Ramos (cell line): ENCODE data around the gene JUP.
"Not testable (repeated sequence)": the region's sequence is repeated elsewhere in the genome, so short reads cannot be mapped to it uniquely, and the experiment has no call there.

ENCODE experiments used
- in situ Hi-C: fragments of 300-500 bp; cut with MboI; formaldehyde crosslinking; loops from one replicate; pipeline ENCODE4 v1.14.3; 2022; ENCODE audit warnings: low sequenced_read_pairs; ENCODE audit not compliant: unreplicated experiment

JUP gene

GRCh38 chr17:41786227-41787020 lies at the start of gene JUP:
Gene JUP (minus strand): TSS chr17:41786711. CDS start chr17:41771854, 14,857 bp downstream.
- in situ Hi-C loops, result no loop called here

DNA sequence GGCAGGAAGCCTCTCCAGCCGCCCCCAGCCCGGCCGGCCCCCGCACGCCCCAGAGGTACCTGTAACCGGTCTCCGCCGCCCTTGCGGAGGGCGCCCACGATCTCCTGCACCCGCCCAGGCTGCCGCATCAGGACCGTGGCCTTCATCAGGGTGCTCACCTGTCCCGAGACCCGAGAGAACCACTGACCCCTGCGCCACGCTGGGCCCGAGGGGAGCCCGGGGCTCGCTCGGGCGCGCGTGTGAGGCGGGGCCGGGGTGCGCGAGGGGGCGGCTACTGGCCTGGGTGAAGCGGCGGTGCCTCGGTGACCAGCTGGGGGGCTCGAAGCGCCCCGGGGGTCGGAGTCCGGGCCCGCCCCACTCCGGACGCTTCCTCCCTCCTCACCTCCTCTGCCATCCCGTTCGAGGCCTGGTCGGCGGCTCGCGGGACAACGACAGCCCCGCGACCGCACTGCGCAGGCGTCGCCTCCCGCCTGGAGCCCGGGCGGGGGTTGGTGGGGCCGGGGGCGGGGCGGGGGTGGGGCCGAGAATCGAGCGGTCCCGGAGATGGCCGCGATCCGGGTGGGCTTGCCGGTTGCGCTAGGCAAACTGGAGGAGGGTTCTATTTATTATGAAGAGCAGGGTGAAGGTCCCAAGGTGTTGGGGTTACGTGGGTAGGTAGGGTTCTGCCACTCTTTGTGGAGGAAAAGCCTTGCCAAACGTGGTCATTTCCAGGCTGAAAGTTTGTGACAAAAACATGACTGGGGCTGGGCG lies 49.5 kb upstream of the JUP start, which contains the start of gene NT5C3B:
NT5C3B (minus strand) TSS at position 433 of the 750 bp plus-strand sequence; CDS start at position 394, 39 bp downstream.
- in situ Hi-C loops, result no loop called here

DNA sequence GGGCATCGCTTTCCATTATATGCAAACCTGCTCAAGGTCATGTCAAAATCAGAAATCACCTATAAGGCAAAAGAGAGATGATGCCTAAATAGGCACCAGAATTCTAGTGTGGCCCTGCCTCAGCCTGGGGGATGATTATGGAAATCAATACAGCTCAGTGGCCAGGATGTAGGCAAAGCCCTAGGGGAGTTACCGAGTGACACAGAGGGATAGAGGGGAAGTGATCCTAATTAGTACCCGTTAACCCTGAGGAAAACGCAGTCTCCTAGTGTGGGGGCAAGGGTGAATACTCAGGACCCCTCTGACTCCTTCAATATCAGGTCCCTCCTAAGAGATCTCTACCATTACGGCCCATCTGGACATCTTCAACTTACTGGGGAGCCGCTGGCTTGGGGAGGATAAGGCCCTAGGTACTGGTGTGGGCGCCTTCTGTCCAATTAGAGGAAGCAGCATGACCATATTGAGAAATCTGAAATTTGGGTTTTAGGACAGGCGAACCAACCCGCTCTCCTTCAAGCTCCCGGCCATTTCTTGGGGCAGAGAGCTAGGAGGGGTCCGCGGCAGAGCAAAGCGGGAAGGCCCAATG lies 48.8 kb upstream of the JUP start:
- in situ Hi-C loops, result no loop called here

DNA sequence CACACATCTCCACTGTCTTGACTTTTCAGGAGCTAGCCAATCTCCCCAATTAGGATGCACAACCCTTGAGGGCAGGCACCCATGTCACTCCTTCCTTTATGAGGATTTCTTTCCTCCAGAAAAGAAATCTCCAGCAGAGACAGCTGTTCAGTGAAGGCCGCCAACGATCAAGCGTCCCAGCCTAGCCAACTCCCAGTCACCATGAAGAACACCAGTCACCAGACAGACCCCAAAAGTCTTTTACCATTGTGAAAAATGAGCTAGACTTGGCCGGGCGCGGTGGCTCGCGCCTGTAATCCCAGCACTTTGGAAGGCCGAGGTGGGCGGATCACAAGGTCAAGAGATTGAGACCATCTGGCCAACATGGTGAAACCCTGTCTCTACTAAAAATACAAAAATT lies 43.5 kb upstream of the JUP start:
- in situ Hi-C loops, result not testable (repeated sequence)

DNA sequence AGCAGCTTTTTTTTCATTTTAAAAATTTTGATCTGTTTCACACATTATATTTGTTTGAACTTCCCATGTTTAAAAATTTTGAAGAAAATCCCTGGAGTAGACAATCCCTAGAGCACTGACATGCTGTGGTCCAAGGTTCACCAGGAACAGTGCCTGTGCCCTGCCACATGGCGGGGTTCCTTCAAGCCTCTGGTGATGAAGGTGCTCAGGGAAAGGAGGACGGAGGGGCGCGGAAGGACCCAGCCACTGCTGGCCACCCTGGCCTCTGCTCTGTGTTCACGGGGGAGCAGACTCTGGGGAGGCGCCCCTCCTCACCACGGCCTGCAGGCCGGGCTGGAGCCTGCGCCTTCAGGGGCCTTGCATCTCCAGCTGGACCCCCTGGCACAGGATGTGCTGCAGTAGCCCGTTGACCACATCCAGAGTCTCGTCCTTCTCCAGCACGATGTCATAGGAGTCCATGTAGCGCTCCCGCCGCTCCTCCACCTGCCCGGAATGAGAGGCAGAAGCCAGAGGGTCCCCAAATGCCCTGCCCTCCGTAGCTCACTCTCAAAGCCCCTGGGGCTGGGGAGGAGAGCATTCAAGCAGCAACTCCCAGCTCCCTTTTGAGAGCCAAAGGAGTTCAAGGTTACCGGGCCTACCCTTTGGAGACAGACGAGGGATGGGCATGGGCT lies 38.8 kb upstream of the JUP start:
- in situ Hi-C loops, result no loop called here

- in situ Hi-C loops, result no loop called here
Measured at GRCh38 chr17:41824086-41824485, 37.6 kb upstream of the JUP start.

DNA sequence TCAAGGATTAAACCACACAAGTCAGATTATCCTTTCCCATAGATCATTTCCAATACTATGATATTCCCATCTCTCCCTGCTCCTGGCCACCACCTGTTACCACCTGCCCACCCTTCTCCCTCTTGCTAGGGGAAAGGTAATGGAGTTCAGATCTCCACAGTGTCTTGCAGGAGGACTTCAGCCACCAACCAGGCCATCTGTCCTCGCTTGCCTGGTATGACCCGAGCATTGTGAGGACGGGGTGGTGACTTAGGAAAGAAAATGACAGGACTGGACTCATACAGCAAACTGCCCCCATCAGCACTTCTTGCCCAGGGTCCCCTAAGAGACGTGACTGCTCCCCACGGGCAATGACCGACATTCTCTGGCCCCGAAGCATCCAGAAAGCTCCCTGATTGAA lies 37.1 kb upstream of the JUP start:
- in situ Hi-C loops, result no loop called here

DNA sequence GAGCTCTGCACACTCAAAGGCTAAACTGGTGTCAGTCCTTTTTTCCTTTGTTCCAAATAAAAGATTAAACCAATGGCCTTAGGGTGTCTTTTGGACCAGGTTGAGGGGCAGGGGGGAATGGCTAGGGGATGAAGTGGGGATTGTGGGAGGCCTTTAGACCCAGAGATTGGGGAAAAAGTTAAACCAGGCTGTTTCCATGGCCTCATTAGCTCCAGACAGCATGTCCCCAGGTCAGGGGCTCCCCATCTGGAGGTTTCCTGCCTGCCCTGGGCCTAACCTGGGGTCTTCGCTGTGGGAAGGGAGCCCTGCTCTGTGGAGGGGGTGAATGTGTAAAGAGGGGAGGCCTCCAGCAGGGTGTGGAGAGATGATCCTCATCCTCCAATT lies 36.6 kb upstream of the JUP start:
- in situ Hi-C loops, result no loop called here

DNA sequence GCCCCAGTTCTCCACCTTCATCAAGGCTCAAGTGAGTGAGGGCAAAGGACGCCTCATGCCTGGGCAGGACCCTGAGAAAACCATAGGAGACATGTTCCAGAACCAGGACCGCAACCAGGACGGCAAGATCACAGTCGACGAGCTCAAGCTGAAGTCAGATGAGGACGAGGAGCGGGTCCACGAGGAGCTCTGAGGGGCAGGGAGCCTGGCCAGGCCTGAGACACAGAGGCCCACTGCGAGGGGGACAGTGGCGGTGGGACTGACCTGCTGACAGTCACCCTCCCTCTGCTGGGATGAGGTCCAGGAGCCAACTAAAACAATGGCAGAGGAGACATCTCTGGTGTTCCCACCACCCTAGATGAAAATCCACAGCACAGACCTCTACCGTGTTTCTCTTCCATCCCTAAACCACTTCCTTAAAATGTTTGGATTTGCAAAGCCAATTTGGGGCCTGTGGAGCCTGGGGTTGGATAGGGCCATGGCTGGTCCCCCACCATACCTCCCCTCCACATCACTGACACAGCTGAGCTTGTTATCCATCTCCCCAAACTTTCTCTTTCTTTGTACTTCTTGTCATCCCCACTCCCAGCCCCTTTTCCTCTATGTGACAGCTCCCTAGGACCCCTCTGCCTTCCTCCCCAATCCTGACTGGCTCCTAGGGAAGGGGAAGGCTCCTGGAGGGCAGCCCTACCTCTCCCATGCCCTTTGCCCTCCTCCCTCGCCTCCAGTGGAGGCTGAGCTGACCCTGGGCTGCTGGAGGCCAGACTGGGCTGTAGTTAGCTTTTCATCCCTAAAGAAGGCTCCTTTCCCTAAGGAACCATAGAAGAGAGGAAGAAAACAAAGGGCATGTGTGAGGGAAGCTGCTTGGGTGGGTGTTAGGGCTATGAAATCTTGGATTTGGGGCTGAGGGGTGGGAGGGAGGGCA lies 36.0 kb upstream of the JUP start:
- in situ Hi-C loops, result no loop called here

DNA sequence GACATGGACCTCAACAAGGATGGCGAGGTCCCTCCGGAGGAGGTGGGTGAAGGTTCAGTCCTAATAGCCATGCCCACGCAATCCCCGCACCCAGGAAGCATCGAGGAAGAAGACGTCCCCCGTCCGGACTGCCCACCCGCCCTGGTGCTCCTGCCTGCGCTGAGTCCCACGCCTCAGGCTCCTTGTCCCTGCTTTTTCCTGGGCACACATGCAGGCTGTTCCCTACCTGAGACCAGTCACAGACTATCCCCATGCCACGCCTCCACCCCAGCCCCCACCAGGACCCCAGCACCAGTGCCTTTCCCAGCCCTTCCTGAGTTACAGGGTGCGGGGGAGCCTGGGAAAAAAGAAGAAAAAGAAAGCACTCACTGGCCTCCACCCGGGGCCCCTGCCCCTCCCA lies 35.3 kb upstream of the JUP start:
- in situ Hi-C loops, result no loop called here

GRCh38 chr17:41818024-41818423 lies 31.5 kb upstream of the JUP start:
- in situ Hi-C loops, result no loop called here

DNA sequence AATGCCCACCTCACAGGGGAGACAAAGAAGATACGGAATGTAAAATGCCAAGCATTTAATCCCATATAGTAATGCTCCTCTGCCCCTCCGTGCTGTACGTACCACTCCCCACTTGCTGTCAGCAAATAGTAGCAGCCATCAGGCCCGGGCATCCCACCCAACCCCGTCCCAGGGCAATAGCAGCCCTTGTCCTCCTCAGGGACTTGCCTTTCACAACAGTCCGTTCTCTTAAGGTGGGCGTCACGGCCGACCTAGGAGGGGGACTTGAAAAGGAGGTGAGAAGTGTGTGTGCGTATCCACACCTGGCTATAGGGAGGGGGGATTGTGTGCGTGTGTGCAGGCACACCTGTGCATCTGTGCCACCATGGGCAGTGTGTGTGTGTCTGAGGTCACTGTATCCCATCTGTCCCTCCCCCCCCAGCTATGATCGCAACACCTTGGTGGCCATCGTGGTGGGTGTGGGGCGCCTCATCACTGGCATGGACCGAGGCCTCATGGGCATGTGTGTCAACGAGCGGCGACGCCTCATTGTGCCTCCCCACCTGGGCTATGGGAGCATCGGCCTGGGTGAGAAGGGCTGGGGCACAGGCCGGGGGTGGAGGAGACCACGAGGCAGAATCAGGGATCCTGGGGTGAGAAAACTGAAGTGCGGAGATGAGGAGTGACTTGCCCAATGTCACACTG lies 30.3 kb upstream of the JUP start:
- in situ Hi-C loops, result no loop called here

- in situ Hi-C loops, result no loop called here
Measured at GRCh38 chr17:41814195-41814594, 27.7 kb upstream of the JUP start.

GRCh38 chr17:41813699-41814124 lies 27.2 kb upstream of the JUP start:
- in situ Hi-C loops, result no loop called here

DNA sequence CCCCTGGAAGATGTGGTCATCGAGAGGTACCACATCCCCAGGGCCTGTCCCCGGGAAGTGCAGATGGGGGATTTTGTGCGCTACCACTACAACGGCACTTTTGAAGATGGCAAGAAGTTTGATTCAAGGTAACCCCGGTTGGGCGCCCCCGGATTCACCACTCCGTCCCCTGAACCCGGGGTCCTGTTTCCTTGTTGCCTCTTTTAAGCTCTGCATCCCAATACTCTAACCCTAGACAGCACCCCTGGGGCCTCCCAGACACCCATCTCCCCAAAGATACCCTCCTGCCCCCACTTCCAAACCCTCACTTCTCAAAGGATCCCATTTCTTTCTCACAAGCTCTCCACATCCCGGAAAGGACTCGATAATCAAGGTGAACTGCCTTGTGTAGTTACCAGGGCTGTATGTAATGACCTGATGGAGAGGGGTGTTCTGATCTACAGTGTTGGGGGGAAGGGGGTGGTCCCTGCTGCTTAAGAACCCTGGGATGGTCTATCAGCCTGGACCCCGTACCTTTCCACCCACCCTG lies 26.7 kb upstream of the JUP start:
- in situ Hi-C loops, result no loop called here

- in situ Hi-C loops, result no loop called here
Measured at GRCh38 chr17:41812381-41813151, 26.1 kb upstream of the JUP start, which contains the start of gene FKBP10. Gene FKBP10 (plus strand): TSS chr17:41813004. CDS start chr17:41813035, 31 bp downstream.

- in situ Hi-C loops, result no loop called here
Measured at GRCh38 chr17:41811549-41812380, 25.3 kb upstream of the JUP start, which contains the start of gene P3H4. Gene P3H4 (minus strand): TSS chr17:41811949. CDS start chr17:41811915, 34 bp downstream.
